ENCODE measurements around the gene PARD6B. TPM values are rescaled to one million over a fixed set of nuclear protein-coding genes. Genes with fewer than 3 reads are reported as not detected.
A peak's percentile ranks its signal among the peaks of the same experiment; 100 is the strongest.

PARD6B gene
- total and polyA plus RNA-seq, 2 of the 13 experiments (the other 11 are each of a cell fraction or from before 2014, with no cell fraction given): 6.9 to 22.2 TPM

GRCh38 chr20:50746138-50746940 is 15.0 kb downstream of the PARD6B start (continued):
- TF ChIP-seq TFE3 (CRISPR knock-in tag; IDR thresholded peaks at IDR 0.05): 0 out of 2 replicates have a peak, but pooled peaks have one; percentile 21
- TF ChIP-seq HNRNPL (IDR thresholded peaks at IDR 0.05; ENCODE audit: low read depth, low read length): no peak
- TF ChIP-seq ZNF510 (CRISPR knock-in tag; IDR thresholded peaks at IDR 0.05; ENCODE audit: low read depth): no peak
- TF ChIP-seq ZNF547 (CRISPR knock-in tag; IDR thresholded peaks at IDR 0.05): no peak
- TF ChIP-seq XRCC5 (optimal IDR thresholded peaks at IDR 0.05; ENCODE audit: low read length): peak; percentile 67
- no peak for TF ChIP-seq ZNF543 (CRISPR knock-in tag; IDR thresholded peaks at IDR 0.05)
- TF ChIP-seq ZNF691 (CRISPR knock-in tag; IDR thresholded peaks at IDR 0.05; ENCODE audit: borderline replicate concordance, low read depth): peak; percentile 88; the same call in 1 of the 2 replicates
- TF ChIP-seq HHEX (CRISPR knock-in tag; IDR thresholded peaks at IDR 0.05): no peak
- no peak for TF ChIP-seq FOXP1 (IDR thresholded peaks at IDR 0.05)
- TF ChIP-seq FOXP1 (CRISPR knock-in tag; IDR thresholded peaks at IDR 0.05): peak; percentile 67; the same call in 1 of the 2 replicates
- no peak; the same call in 1 of the 2 replicates for TF ChIP-seq HMGXB3 (CRISPR knock-in tag; IDR thresholded peaks at IDR 0.05; ENCODE audit: borderline replicate concordance)
- TF ChIP-seq HOXA3 (CRISPR knock-in tag; IDR thresholded peaks at IDR 0.05): peak; percentile 71
- TF ChIP-seq PPARG (CRISPR knock-in tag; conservative IDR thresholded peaks at IDR 0.05): peak; percentile 96
- TF ChIP-seq ZBTB42 (CRISPR knock-in tag; IDR thresholded peaks at IDR 0.05): no peak
- TF ChIP-seq ZNF138 (CRISPR knock-in tag; IDR thresholded peaks at IDR 0.05; ENCODE audit: low read depth): no peak
- 0 out of 2 replicates have a peak, but pooled peaks have one; percentile 47 for TF ChIP-seq MAX (IDR thresholded peaks at IDR 0.05)
- no peak for TF ChIP-seq NFYB (CRISPR knock-in tag; IDR thresholded peaks at IDR 0.05)
- peak in 1 of 2 experiments; percentile 69; a peak in 1 of 4 replicates for TF ChIP-seq HMGXB4 (CRISPR knock-in tag; IDR thresholded peaks at IDR 0.05; ENCODE audit: borderline replicate concordance in 1 of 2, low read depth in 1 of 2)
- no peak for TF ChIP-seq SRSF9 (IDR thresholded peaks at IDR 0.05; ENCODE audit: borderline replicate concordance, insufficient read depth, low read depth, low read length, poor library complexity, severe bottlenecking)
- TF ChIP-seq MXD4 (CRISPR knock-in tag; IDR thresholded peaks at IDR 0.05): no peak

All from HepG2 (cell line).